ENCODE measurements around the gene CBX4. TPM values are rescaled to one million over a fixed set of nuclear protein-coding genes. Genes with fewer than 3 reads are reported as not detected.

CBX4 gene
- total RNA-seq, 1 experiment from 2014 or later = 6.2 TPM

DNA sequence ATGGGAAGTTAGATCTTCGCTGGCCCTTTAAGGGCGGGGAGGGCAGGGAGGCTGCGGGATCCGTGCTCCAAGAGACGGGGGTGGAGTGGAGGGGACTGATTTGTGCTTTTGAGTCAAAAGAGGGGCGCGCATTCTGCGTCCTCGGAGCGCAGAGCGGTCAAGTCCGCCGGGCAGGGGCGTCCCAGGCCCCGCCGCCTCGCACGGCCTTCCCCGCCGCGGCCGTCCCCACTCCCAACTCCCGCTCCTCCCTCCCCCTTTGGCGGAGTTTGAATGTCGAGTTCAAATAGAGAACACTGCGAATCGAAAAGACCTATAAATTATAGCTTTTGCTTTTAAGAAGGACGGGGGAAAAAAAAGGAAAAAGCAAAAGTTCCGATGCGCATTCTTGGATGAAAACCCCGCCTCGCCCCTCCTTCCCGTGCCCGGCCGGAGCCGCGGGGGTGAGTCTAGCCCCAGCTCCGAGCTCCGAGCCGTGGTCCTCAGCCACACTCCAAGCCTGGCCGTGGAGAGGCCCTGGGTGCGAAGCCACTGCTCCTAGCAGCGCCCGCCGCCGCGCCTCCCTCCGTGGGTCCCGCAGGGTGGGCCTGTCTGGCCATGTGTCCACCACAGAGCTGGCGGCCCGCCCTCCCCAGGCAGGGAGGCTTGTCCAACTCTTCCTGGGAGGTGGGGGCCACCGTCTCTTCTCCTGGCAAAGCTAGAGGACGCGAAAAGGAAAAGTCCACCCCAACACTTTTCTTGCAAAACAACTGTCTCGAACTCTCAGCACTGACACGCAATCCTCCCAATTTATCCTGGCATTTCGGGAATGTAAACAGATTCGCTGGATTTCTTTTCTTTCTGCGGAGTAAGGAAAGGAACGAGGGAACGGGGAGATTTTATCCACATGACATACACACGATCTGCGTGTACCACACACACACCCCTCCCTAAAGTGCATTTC is 46.0 kb downstream of the CBX4 start:
- H3T11ph ChIP-seq (ENCODE audit: low read length) = no peak overlapping the region
- peaks cover 0 to 3% of the 10 kb centered on the region in 2 experiments; a peak in 1 of 5 replicates for H3K9me3 Mint-ChIP-seq
- H3K27ac Mint-ChIP-seq = no peak overlapping the region
- H4K20me1 ChIP-seq (ENCODE audit: control insufficient read depth, insufficient read depth, insufficient read length) = no peaks in the 10 kb centered on the region
- peaks cover 75% of the 10 kb centered on the region for H3K27me3 ChIP-seq (ENCODE audit: insufficient read depth, low read length)
- TF ChIP-seq, protein P1, sequence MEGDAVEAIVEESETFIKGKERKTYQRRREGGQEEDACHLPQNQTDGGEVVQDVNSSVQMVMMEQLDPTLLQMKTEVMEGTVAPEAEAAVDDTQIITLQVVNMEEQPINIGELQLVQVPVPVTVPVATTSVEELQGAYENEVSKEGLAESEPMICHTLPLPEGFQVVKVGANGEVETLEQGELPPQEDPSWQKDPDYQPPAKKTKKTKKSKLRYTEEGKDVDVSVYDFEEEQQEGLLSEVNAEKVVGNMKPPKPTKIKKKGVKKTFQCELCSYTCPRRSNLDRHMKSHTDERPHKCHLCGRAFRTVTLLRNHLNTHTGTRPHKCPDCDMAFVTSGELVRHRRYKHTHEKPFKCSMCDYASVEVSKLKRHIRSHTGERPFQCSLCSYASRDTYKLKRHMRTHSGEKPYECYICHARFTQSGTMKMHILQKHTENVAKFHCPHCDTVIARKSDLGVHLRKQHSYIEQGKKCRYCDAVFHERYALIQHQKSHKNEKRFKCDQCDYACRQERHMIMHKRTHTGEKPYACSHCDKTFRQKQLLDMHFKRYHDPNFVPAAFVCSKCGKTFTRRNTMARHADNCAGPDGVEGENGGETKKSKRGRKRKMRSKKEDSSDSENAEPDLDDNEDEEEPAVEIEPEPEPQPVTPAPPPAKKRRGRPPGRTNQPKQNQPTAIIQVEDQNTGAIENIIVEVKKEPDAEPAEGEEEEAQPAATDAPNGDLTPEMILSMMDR (conservative IDR thresholded peaks at IDR 0.05) = no peak
- WGBS (ENCODE audit: extremely low coverage, insufficient read length, low lambda C conversion rate) = no CpG with 5 or more reads among the region's 63 CpGs
- no peak overlapping the region for H4K8ac ChIP-seq (replicated peaks; ENCODE audit: insufficient read length, low read depth, low read length)
- H2BK5ac ChIP-seq (ENCODE audit: insufficient read length, low read length) = no peak overlapping the region
- no peaks in the 10 kb centered on the region for H3K9me3 ChIP-seq (ENCODE audit: control insufficient read depth, low read depth, low read length)
- peak overlapping the region; percentile 0 to 73; a peak in 3 of 5 replicates for H3K4me3 Mint-ChIP-seq
- no peak overlapping the region for H3K23ac ChIP-seq (ENCODE audit: insufficient read length, low read depth, low read length)
- H3K4ac ChIP-seq (ENCODE audit: low read depth, low read length) = no peak overlapping the region
- peaks cover 17% of the 10 kb centered on the region for H3K23me2 ChIP-seq (ENCODE audit: insufficient read length, low read depth, low read length, poor library complexity, severe bottlenecking)
- no peaks in the 10 kb centered on the region for H3K79me1 ChIP-seq (ENCODE audit: insufficient read depth, low read depth, low read length, poor library complexity, severe bottlenecking)
- peak overlapping the region; percentile 36 for H3K4me2 ChIP-seq (ENCODE audit: insufficient read depth, insufficient read length, low read length)
- no peak overlapping the region for H4K91ac ChIP-seq (ENCODE audit: insufficient read length, low read depth, low read length)
- no peak overlapping the region for H3K27ac ChIP-seq (ENCODE audit: insufficient read length, low read depth, low read length)
- no peak overlapping the region for H3K9ac ChIP-seq (ENCODE audit: extremely low read depth, insufficient read length, low read length)
- H2AFZ ChIP-seq (ENCODE audit: low read length) = no peak overlapping the region
- peaks cover 26 to 47% of the 10 kb centered on the region in 2 experiments for H3K4me1 Mint-ChIP-seq
- no peaks in the 10 kb centered on the region for H3K79me2 ChIP-seq (ENCODE audit: insufficient read depth, low read length)
- no peak overlapping the region for H3K56ac ChIP-seq (ENCODE audit: insufficient read length, low read depth, low read length)
- no peak overlapping the region for H2BK12ac ChIP-seq (ENCODE audit: insufficient read length, low read depth, low read length)
- no peaks in the 10 kb centered on the region; a peak in 2 of 7 replicates for H3K36me3 Mint-ChIP-seq (ENCODE audit: insufficient read depth in 1 of 3, low read depth in 3 of 3)
- H3K18ac ChIP-seq (ENCODE audit: insufficient read length, low read depth, low read length) = peak overlapping the region; percentile 15
- H2BK15ac ChIP-seq (ENCODE audit: low read depth, low read length) = no peak overlapping the region
- H3K27me3 Mint-ChIP-seq (ENCODE audit: low read depth) = peaks cover 89% of the 10 kb centered on the region
- H2BK120ac ChIP-seq (ENCODE audit: low read depth, low read length, poor library complexity, severe bottlenecking) = no peak overlapping the region
- H3K14ac ChIP-seq (ENCODE audit: insufficient read depth, low read length) = no peak overlapping the region; the same call in 1 of the 2 replicates
- no peak for DNase-seq
- H4K5ac ChIP-seq (ENCODE audit: insufficient read length, low read depth, low read length) = no peak overlapping the region
- H3K4me1 ChIP-seq (ENCODE audit: insufficient read depth, low read length) = peaks cover 6% of the 10 kb centered on the region
- H2AK5ac ChIP-seq (ENCODE audit: insufficient read length, low read length) = no peak overlapping the region
- no peak overlapping the region for H2BK20ac ChIP-seq (ENCODE audit: low read depth, low read length, poor library complexity, severe bottlenecking)

Measured in H9 (cell line).